HG03095 (cell line): ENCODE data around the gene UGT1A9.
"Not testable (repeated sequence)": the region's sequence is repeated elsewhere in the genome, so short reads cannot be mapped to it uniquely, and the experiment has no call there.

Experiments used
- ATAC-seq: cut with Tn5 transposase; IDR thresholded peaks from one replicate; pipeline ENCODE4 v1.9.1; 2021; ENCODE audit warnings: moderate library complexity; ENCODE audit not compliant: unreplicated experiment

The UGT1A9 gene

DNA sequence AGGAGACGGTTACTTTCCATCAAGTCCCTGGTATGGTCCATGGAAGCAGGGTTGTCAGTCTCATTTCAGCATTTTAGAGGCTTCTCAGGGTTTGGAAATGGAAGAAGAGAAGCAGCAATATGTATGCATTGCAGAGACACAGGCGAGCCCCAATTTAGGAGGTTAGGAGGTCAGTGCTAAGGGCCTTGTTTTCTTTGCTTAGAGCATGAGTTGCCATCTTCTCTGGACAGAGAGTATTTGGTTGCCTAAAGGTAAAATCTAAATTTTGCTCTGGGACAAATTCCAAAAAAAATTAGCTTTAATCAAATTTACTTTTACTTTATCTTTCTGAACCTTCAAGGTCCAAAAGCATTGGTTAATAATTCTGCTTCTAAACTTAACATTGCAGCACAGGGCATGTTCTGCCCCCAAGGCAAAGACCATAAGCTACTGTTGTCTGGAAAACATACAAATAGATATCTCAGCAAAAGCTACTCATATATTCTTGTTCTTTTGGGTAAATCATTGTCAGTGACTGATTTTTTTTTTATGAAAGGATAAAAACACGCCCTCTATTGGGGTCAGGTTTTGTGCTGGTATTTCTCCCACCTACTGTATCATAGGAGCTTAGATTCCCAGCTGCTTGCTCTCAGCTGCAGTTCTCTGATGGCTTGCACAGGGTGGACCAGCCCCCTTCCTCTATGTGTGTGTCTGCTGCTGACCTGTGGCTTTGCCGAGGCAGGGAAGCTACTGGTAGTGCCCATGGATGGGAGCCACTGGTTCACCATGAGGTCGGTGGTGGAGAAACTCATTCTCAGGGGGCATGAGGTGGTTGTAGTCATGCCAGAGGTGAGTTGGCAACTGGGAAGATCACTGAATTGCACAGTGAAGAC lies at the start of gene UGT1A9:
Gene UGT1A9, plus strand, starts transcription at position 609 of the 872 bp plus-strand sequence. Its CDS starts 37 bp downstream, at position 646.
- no peak for ATAC-seq

DNA sequence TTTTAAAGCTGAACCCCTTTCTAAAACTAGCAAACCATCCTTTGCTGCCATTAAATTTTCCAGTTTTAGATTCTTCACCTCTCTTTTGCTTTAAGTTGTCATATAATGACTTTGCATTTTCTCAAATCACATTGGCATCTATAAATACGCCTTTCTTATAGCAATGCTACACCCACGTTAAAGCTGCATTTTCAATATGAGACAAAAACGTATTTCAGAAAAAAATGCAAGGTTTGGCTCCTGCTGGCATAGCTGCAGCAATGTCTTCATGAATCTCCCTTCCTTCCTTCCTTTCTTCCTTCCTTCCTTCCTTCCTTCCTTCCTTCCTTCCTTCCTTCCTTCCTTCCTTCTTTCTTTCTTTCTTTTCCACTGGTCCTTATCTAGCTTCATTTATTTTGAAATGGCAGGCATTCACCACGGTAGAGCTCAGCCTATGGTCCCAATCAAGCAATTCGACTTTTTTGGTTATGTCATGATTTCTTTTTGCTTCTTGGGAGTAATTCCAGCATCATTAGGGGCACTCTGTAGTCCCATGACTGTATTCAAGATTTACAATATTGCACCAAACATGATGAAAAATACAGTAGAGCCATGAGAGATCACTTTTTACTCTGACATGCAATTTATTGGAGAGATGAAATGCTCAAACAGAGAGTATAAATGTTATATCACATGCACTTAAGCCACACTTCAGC lies 44.2 kb upstream of the UGT1A9 start:
- no peak for ATAC-seq

DNA sequence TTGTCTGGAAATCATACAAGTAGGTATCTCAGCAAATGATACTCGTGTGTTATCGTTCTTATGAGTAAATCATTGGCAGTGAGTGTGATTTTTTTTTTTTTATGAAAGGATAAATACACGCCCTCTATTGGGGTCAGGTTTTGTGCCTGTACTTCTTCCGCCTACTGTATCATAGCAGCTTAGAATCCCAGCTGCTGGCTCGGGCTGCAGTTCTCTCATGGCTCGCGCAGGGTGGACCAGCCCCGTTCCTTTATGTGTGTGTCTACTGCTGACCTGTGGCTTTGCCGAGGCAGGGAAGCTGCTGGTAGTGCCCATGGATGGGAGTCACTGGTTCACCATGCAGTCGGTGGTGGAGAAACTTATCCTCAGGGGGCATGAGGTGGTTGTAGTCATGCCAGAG lies 35.4 kb upstream of the UGT1A9 start, which contains the start of gene UGT1A10:
Gene UGT1A10, plus strand, starts transcription at position 143 of the 400 bp plus-strand sequence. Its CDS starts 75 bp downstream, at position 218.
- ATAC-seq, result not testable (repeated sequence)

DNA sequence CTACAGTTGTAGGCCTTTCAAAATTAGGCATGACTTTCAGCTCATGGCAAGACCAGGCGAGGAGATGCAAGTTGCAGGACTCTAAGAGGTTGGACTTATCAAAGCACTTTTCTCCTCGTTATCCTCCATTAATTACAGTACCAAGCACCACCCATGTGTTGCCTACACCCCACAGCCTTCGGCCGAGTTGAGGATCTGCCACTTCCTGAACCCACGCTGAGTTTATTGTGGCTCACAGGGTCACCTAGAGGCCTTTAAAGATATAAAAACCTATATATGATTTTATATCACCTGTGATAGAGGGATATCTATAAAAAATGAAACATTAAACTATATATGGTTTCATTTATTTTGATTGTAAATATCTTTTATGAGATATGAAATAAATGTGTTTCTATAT lies 32.9 kb upstream of the UGT1A9 start:
- no peak for ATAC-seq

DNA sequence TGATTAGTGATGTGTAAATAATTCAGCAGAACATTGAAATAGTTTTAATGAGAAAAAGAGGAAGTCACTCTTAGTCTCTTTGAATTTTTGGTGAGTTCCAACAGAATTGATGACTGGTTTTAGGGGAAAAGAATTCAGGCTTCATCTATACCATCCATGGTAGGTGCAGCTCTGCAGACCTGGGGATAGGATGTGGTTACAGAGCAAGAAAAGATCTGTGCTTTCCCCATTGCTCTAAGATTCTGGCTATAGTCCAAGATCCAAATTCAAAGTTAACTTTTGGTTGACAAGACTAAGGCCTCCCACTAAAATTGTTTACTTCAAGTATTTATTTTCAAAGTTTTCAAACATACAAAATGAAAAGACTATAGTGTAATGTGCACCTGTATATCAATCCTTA lies 31.8 kb upstream of the UGT1A9 start:
- no peak for ATAC-seq

DNA sequence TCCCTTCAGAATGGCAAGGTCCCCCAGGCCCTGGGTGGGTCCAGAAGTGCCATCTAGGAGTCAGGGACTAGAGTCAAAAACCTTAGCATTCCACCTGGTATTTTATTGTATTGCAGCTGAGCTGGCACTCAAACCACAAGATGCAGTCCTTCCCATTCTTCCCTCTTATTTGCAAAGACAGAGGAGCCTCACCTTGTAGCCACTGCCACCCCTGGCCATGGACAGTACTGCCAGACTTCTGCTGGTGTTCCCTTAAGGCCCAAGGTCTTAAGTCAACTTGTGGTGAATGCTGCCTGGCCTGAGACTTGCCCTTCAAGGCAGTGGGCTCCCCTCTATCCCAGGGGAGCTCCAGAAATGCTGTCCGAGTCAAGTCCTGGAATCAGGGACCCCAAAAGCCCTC lies 28.6 kb upstream of the UGT1A9 start:
- ATAC-seq, result no peak

DNA sequence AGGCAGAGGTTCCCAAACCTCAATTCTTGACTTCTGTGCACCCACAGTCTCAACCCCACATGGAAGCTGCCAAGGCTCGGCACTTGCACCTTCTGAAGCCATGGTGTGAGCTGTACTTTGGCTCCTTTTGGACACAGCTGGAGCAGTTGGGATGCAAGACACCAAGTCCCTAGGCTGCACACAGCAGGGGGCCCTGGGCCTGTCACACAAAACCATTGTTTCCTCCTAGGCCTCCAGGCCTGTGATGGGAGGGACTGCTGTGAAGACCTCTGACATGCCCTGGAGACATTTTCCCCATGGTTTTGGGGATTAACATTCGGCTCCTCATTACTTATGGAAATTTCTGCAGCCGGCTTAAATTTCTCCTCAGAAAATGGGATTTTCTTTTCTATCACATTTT lies 25.7 kb upstream of the UGT1A9 start:
- not testable (repeated sequence) for ATAC-seq

DNA sequence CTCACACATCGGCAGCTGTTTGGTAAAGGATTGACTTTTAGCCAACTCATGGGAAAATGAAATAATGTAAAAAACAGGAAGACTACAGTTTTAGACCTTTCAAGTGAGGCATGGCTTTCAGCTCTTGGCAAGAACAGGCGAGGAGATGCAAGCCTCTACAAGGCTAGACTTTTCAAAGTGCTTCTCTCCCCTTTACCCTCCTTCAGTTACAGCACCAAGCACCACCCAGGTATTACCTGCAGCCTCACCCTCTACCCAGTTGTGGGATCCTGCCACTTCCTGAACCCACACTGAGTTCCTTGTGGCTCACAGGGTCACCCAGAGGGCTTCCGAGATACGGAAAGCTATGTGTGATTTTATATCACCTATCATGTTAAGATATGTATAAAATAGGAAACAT lies 20.7 kb upstream of the UGT1A9 start:
- ATAC-seq, result no peak

DNA sequence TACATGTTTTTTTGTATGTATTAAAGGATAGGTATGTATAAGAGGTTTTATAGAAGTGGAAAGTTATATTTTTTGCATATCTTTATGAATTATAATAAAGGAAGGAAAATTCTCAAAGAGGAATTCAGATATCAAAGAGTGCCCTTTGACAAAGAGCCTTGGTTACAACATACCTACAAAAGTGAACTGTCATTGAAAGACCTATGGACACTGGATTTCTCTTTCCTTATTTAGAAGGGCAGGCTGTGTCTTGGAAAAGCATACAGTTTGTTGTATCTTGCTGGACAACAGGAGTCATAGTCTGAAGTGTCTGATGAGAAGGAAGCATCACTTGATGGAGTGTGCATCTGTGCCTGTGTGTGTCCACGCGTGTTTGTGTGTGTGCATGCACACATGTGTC lies 20.3 kb upstream of the UGT1A9 start:
- ATAC-seq, result no peak

DNA sequence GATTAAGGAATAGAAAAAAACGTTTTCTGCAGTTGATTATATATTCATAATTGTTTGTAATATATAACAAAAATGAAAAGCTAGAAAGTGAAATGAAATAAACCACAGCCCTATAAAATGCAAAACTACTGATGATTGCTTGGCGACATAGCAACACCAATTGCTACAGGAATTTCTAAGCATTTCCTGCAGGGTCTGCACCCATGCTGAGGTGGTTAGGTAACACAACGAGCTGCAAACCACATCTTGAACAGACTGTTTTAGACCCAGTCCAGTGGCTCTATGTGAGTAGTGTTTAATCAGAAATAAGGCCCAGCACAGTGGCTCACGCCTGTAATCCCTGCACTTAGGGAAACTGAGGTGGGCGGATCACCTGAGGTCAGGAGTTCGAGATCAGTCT lies 17.2 kb upstream of the UGT1A9 start:
- no peak for ATAC-seq

DNA sequence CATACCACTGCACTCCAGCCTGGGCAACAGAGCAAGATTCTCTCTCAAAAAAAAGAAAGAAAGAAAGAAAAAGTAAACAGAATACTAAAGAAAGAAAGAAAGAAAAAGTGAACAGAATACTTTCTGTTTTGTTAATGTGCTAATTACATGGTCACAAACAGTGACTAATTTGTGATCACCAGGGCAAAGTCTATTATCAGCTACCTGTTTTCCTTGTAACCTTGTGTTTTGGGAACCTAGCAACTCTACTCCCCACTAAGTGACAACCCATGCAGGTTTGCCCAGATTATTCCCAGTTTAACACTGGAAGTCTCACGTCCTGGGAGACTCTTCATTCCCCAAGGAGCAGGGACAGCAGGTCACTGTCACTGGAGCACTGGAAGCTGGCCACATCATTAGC lies 16.7 kb upstream of the UGT1A9 start:
- ATAC-seq, result no peak

DNA sequence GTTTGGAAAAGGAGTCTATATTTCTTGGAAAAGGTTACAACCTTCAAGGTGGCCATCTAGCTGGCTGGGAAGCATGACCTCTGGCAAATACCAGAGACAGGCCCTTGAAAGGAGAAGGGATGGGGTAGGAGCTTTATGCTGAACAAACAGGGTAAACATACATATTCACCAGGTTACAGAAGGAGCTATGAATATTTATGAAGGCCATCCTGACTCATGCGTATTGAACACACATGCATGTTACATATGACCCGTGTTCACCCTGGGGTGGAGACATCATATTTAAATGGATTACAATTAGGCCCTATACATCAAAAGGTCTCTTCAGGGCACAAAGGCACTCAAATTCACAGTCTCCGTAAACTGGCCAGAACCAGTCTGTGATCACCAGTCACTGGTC lies 15.8 kb upstream of the UGT1A9 start:
- ATAC-seq, result not testable (repeated sequence)

DNA sequence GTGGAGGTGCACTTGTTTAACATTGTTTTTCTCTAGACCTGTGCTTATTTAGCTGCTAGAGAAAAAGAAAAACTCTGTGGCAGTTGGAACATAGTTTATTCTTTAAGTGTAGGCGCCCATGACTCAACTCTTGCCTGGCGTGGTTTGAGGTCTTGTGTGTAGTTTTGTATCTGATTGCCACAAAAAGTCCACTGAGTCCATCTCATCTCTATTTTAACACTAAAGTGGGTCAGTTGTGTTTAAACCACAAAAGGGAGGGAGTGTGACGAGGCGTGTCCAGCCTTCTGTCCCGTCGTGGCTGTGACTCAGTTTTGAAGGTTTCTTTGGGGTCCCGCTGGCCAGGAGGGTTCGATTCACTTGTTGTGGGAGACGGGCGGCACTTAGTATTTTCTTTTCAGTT lies 15.3 kb upstream of the UGT1A9 start:
- ATAC-seq, result no peak

DNA sequence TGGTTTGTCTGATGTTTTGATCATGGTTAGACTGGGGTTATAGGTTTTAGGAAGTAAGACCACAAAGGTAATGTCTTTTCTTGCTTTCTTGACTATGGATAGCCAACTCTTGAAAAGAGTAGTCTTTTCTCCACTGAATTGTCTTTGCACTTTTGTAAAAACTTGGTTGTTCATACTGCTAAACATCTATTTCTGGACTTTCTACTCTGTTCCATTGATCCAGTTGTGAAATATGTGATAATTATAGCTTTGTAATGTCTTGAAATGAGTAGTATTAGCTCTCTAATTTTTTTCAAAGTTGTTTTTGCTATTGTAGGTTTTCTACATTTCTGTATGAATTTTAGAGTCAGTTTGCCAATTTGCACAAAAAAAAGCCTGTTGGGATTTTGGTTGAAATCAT lies 13.1 kb upstream of the UGT1A9 start:
- no peak for ATAC-seq

DNA sequence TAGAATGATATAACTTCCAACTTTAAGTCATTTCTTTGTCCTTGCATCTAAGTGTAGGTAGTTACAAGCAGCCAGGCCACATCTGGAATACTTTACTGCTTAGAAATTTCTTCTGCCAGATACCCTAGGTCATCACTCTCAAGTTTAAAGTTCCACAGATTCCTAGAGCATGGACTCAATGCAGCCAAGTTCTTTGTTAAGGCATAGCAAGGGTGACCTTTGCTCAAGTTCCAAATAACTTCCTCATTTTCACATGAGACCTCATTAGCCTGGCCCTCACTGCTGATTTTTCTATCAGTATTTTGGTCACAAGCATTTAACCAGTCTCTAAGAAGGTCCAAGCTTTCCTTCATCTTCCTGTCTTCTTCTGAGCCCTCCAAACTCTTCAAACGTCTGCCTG lies 7.8 kb upstream of the UGT1A9 start:
- no peak for ATAC-seq

DNA sequence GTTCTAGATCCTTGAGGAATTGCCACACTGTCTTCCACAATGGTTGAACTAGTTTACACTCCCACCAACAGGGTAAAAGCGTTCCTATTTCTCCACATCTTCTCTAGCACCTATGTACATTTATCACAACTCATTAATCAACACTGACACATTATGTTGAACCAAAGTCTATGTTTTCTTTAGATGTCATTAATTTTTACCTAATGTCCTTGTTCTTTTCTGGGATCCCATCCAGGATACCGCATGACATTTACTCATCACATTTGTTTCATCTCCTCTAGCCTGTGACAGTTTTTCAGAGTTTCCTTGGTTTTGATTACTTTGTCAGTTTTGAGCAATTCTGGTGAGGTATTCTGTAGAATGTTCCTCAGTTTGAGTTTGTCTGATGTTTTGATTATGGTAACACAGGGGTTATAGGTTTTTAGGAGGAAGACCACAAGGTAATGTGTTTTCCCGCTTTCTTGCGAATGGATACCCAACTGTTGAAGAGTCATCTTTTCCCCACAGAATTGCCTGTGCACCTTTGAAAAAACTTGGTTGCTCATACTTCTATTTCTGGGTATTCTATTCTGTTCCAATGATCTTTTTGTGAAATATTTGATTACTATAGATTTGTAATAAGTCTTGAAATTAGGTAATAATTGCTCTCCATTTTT lies 3.0 kb upstream of the UGT1A9 start:
- no peak for ATAC-seq

DNA sequence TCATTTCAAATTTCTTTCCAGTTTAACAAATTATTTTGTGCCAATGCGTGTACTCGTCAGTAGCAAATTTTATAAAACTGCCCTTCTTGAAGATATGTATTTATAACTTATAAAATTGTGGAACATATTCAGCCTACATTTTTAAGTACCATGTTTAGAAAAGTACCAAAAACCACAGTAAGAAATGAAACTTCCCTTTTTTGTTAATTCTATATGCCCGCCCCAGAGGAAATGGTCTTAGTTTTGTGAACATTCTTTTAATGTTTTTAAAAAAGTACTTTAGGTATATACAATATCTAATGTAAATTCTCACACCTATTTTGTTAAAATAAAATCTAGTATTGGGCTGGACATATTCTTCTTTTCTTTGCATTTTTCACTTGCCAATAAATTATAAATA lies 1.2 kb downstream of the UGT1A9 start:
- ATAC-seq, result no peak

DNA sequence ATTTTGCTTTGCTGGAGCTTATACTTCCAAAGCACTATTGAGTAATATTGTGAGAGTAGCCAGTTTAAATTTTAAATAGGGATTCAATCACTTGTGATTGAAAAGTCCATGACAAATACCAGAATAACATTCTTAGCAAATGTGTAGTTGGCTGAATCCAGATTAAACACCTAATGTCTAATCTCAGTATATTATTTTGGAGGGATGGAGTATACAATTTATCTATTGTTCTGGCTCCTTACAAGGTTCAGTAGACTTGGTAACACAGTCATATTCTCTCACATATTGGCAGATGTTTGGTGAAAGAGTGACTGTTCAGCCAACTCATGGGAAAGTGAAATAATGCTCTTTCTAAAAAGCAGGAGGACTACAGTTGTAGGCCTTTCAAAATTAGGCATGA lies 2.2 kb downstream of the UGT1A9 start:
- no peak for ATAC-seq

DNA sequence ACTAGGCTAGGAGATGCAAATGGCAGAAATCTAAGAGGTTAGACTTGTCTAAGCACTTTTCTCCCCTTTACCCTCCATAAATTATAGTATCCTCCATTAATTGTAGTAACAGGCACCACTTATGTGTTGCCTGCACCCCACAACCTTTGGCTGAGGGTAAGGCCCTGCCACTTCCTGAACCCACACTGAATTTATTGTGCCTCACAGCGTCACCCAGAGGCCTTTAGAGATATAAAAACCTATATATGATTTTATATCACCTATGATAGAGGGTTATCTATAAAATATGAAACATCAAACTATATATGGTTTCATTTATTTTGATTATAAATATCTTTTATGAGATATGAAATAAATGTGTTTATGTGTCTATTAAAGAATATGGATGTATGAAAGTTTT lies 2.6 kb downstream of the UGT1A9 start:
- ATAC-seq, result no peak

DNA sequence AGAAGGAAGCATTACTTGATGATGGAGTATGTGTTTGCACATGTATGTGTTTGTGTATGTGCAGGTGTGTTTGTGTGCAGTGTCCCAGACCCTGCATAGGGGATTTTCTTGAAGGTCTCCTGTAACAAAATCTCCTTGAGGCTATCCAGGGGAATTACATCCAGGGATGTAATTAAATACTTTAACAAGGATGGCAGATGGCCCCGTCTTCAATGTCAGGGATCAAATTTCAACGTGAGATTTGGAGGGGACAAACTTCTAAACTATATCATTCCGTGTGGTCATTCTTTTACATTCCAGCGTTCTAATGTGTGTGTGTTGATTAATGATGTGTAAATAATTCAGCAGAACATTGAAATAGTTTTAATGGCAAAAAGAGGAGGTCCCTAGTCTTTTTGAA lies 3.3 kb downstream of the UGT1A9 start:
- ATAC-seq, result no peak

DNA sequence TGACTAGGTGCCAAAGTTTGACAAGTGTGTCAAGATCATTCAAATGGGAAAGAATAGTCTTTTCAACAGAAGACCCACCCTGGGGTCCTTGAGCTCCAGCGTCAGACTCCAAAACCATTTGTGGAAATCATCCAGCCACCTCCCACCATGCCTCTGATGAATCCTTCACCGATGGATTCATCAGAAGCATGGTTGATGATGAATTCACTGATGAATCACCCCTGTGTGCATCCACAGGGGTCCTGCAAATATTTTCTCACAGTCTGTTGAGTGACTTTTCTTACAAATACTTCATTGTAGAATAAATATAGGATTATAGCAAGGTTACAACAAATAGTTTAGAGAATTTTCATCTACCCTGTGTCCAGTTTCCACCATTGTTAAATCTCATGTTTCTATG lies 4.3 kb downstream of the UGT1A9 start:
- ATAC-seq, result no peak

DNA sequence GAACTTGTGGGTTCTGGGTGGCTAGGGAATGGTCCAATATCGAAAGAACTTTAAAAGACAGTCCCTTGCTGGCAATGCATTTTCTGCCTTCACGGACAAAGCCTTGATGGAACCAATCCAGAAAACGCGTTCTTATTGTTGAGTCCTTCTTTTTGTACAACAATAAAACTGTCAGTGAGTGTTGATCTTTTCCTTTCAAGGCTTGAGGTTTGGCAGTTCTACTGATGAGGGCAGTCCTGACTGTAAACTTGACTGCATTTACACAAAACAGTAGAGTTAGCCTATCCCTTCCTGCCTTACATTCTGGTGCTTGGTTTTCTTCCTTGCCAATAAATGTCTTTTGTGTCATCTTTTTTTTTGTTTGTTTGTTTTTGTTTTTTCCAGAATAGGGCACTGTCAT lies 7.5 kb downstream of the UGT1A9 start:
- ATAC-seq, result no peak
